OCI-LY1 (cell line): Measurements from ENCODE around the gene FCAMR.

Experiments
- CTCF ChIP-seq: fragments of 200-600 bp; sonication (generic), shearing (Covaris generic); IDR thresholded peaks from 2 replicates; pipeline ENCODE4 v1.5.1; 2017; ENCODE audit warnings: mild to moderate bottlenecking, antibody characterized with exemption, low read length, moderate library complexity, mixed read lengths
- EZH2 ChIP-seq: fragments of 200-600 bp; sonication (generic), shearing (Covaris generic); IDR thresholded peaks from 2 replicates; pipeline ENCODE4 v1.8.0; 2017; ENCODE audit warnings: borderline replicate concordance, mixed run types, mild to moderate bottlenecking, antibody characterized with exemption, low read length, moderate library complexity, mixed read lengths

- no peak for TF ChIP-seq CTCF
- TF ChIP-seq EZH2, result no peak
These were observed 60.9 kb downstream of the FCAMR start for GRCh38 chr1:206909161-206909882.
